HL-60 (cell line): Measurements from ENCODE around the gene PRDX1.

ENCODE experiments used
- DNase-seq, 2 experiments: peaks; one replicate each; pipeline ENCODE4 v3.0.0-alpha.2; 2010 to 2020; ENCODE audit warnings: low read depth in 1 of 2, low spot score in 1 of 2
- H3K27ac ChIP-seq: fragments of 250-450 bp; sonication (Bioruptor Pico); replicated peaks from 2 replicates; pipeline ENCODE4 v1.5.1; 2020; ENCODE audit warnings: mild to moderate bottlenecking, moderate library complexity
- H3K27me3 ChIP-seq: fragments of 250-450 bp; sonication (Bioruptor Pico); 2 replicates; pipeline ENCODE4 v1.5.1; 2021; ENCODE audit warnings: mild to moderate bottlenecking, moderate library complexity; ENCODE audit not compliant: insufficient read depth, poor library complexity, severe bottlenecking
- H3K4me3 ChIP-seq: replicated peaks from 2 replicates; pipeline ENCODE4 v1.5.1; 2011; ENCODE audit warnings: mild to moderate bottlenecking, control low read depth, low read length; ENCODE audit not compliant: insufficient read depth
- GABPA ChIP-seq: IDR thresholded peaks from 2 replicates; pipeline ENCODE4 v1.6.1; 2012; ENCODE audit warnings: low read depth
- POLR2AphosphoS5 ChIP-seq: IDR thresholded peaks from 2 replicates; pipeline ENCODE4 v1.6.1; 2012; ENCODE audit warnings: low read depth
- SPI1 ChIP-seq: IDR thresholded peaks from 2 replicates; pipeline ENCODE4 v1.6.1; 2012; ENCODE audit warnings: low read depth, mild to moderate bottlenecking, borderline replicate concordance
- TF ChIP-seq, protein P1 (sequence below): IDR thresholded peaks from one replicate; pipeline ENCODE4 v1.5.1; 2011; ENCODE audit warnings: low read length, control low read depth, inconsistent platforms; ENCODE audit not compliant: insufficient read depth
- TF ChIP-seq, protein P2 (sequence below): IDR thresholded peaks from 2 replicates; pipeline ENCODE4 v1.6.1; 2012; ENCODE audit warnings: low read depth; ENCODE audit not compliant: insufficient replicate concordance

The PRDX1 gene

DNA sequence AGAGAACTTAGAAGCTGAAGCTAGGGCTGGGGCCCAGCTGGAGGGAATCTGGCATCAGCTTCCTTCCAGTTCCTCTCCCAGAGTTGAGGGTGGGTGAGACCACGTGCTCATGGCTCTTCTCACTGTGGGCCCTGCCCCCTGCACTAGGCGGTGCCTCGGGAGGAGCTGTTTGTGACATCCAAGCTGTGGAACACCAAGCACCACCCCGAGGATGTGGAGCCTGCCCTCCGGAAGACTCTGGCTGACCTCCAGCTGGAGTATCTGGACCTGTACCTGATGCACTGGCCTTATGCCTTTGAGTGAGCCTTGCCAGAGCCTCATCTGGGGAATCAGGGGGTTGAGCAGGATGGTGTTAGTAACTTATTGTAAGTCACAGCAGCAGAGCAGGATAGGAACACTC lies 45.0 kb upstream of the PRDX1 start:
- DNase-seq = no peak
- Histone ChIP-seq H3K27ac (no peak overlapping the region), H3K27me3 (no peaks in the 10 kb centered on the region), H3K4me3 (no peak overlapping the region)
- TF ChIP-seq POLR2AphosphoS5 (no peak), GABPA (no peak), SPI1 (no peak)
- TF ChIP-seq, protein P1, sequence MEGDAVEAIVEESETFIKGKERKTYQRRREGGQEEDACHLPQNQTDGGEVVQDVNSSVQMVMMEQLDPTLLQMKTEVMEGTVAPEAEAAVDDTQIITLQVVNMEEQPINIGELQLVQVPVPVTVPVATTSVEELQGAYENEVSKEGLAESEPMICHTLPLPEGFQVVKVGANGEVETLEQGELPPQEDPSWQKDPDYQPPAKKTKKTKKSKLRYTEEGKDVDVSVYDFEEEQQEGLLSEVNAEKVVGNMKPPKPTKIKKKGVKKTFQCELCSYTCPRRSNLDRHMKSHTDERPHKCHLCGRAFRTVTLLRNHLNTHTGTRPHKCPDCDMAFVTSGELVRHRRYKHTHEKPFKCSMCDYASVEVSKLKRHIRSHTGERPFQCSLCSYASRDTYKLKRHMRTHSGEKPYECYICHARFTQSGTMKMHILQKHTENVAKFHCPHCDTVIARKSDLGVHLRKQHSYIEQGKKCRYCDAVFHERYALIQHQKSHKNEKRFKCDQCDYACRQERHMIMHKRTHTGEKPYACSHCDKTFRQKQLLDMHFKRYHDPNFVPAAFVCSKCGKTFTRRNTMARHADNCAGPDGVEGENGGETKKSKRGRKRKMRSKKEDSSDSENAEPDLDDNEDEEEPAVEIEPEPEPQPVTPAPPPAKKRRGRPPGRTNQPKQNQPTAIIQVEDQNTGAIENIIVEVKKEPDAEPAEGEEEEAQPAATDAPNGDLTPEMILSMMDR = no peak
- TF ChIP-seq, protein P2, sequence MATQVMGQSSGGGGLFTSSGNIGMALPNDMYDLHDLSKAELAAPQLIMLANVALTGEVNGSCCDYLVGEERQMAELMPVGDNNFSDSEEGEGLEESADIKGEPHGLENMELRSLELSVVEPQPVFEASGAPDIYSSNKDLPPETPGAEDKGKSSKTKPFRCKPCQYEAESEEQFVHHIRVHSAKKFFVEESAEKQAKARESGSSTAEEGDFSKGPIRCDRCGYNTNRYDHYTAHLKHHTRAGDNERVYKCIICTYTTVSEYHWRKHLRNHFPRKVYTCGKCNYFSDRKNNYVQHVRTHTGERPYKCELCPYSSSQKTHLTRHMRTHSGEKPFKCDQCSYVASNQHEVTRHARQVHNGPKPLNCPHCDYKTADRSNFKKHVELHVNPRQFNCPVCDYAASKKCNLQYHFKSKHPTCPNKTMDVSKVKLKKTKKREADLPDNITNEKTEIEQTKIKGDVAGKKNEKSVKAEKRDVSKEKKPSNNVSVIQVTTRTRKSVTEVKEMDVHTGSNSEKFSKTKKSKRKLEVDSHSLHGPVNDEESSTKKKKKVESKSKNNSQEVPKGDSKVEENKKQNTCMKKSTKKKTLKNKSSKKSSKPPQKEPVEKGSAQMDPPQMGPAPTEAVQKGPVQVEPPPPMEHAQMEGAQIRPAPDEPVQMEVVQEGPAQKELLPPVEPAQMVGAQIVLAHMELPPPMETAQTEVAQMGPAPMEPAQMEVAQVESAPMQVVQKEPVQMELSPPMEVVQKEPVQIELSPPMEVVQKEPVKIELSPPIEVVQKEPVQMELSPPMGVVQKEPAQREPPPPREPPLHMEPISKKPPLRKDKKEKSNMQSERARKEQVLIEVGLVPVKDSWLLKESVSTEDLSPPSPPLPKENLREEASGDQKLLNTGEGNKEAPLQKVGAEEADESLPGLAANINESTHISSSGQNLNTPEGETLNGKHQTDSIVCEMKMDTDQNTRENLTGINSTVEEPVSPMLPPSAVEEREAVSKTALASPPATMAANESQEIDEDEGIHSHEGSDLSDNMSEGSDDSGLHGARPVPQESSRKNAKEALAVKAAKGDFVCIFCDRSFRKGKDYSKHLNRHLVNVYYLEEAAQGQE = no peak

DNA sequence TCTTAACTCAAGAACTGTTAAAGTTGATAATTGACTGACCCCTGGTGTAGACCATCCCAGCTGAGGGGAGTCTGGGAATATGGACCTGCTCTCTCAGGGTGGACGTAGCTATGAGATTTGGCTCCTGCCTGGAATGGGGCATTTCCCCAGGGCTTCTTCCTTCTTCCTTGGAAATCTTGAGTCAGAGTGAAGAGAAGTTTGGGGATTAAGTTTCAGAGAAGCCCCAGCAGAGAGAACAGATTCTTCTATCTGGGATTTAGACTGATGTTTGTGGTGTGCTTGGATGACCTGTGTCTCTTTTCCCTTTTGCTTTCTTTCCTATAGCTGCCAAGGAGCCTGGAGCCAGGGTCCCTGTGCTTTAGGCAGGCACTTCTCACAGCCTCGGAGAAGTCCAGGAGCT lies 42.2 kb upstream of the PRDX1 start:
- no peak overlapping the region for H3K27ac ChIP-seq
- DNase-seq = no peak
- TF ChIP-seq, protein P2 = no peak
- TF ChIP-seq, protein P1 = no peak
- TF ChIP-seq GABPA = no peak
- no peak for TF ChIP-seq POLR2AphosphoS5
- TF ChIP-seq SPI1 = no peak
- no peaks in the 10 kb centered on the region for H3K27me3 ChIP-seq
- no peak overlapping the region for H3K4me3 ChIP-seq

DNA sequence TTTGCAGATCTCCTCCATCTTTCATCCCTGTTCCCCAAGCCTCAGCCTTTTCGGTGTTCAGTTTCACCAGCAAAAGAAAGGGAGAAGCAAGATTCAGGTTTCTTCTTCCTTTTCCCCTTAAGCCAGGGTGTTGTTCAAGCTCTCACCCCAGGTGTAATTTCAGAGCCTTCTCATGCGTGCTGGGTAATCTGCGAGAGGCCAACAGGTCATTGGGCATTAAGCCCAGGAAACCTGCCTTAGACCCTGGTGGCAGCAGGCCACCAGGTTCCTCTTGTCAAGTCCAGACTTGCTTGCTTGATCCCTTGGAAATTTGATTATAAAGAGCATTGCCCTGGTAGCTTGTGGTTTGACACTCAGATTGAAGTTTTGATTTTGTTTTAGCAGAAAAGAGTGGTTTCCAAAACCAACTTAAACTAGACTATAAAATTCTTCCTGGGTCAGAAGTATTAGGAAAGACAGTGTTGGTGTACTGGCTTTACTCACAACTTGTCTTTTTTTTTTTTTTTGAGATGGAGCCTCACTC lies 35.8 kb upstream of the PRDX1 start:
- Histone ChIP-seq H3K27ac (no peak overlapping the region), H3K27me3 (no peaks in the 10 kb centered on the region), H3K4me3 (no peak overlapping the region)
- TF ChIP-seq, protein P1 = no peak
- TF ChIP-seq POLR2AphosphoS5 (no peak), GABPA (no peak), SPI1 (no peak)
- TF ChIP-seq, protein P2 = no peak
- no peak for DNase-seq
